Kidney tubule cell (primary cell): Measurements from ENCODE around the gene DOP1B.
"Not testable (repeated sequence)": the region's sequence is repeated elsewhere in the genome, so short reads cannot be mapped to it uniquely, and the experiment has no call there.

ENCODE experiments used
- DNase-seq: peaks from one replicate; pipeline ENCODE4 v3.0.0-alpha.2; 2018; ENCODE audit warnings: low spot score

Gene DOP1B

GRCh38 chr21:36175771-36176565, 19.3 kb downstream of the DOP1B start:
- no peak for DNase-seq

- no peak for DNase-seq
These were observed 21.7 kb downstream of the DOP1B start for GRCh38 chr21:36178349-36178748.

- DNase-seq, result no peak
These were observed 22.5 kb downstream of the DOP1B start for GRCh38 chr21:36179145-36179544.

DNA sequence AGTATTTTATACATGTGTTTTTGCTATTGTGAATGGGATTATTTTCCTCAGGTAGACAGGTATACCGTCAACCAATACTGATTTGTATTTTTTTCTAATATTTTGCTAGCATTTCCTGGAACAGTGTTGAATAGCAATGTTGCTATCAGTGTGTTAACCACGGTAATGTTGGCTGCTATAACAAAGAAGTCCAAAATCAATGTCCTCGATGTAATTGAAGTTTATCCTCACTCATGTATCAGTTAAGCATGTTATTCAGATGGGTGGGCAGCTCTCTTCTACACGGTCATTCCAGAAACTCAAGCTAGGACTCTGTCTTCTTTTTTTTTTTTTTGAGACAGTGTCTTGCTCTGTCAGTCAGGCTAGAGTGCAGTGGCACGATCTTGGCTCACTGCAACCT, 24.3 kb downstream of the DOP1B start:
- DNase-seq, result no peak

GRCh38 chr21:36183144-36183795, 26.6 kb downstream of the DOP1B start:
- DNase-seq, result no peak

DNA sequence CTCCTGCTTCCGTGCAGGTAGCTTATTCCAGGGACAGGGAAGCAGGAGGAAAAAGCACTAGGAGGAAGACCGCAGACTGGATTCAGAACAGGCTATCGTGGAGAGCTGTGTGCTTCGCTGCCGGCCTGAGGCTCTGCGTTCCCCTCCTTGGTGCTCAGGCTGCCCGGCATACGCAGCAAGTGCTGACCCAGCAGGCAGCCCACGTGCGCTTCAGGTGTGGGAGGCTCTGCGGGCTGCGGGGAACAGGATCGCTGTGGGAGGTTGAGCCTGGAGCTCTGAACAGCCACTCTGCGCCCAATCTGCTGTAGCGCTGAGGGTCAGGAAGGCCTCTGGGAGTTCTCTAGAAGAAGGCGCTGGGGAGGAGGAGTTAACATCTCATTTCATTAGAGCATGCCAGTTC, 27.9 kb downstream of the DOP1B start:
- DNase-seq, result no peak

DNA sequence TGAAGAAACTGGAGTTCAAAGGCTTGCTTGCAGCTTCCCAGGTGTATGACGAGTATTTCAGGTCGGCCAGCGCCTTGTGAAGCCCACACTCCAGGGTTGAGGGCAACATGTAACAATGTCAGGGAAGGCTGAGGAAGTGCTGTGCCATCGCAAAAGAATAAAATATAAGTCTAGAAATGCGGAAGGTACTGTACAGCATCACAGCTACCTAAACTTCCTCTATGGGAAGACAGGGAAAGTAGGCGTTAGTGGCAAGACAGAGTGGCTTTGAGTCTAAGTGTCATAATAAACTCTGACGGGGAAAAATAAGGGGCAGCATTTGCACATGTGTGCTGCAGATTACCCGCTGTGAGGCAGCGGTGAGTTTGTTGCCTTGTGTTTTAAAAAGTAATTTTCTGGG, 28.9 kb downstream of the DOP1B start:
- no peak for DNase-seq

GRCh38 chr21:36186081-36186480, 29.5 kb downstream of the DOP1B start:
- DNase-seq, result no peak

- DNase-seq, result no peak
These were observed 30.1 kb downstream of the DOP1B start for GRCh38 chr21:36186506-36187399.

DNA sequence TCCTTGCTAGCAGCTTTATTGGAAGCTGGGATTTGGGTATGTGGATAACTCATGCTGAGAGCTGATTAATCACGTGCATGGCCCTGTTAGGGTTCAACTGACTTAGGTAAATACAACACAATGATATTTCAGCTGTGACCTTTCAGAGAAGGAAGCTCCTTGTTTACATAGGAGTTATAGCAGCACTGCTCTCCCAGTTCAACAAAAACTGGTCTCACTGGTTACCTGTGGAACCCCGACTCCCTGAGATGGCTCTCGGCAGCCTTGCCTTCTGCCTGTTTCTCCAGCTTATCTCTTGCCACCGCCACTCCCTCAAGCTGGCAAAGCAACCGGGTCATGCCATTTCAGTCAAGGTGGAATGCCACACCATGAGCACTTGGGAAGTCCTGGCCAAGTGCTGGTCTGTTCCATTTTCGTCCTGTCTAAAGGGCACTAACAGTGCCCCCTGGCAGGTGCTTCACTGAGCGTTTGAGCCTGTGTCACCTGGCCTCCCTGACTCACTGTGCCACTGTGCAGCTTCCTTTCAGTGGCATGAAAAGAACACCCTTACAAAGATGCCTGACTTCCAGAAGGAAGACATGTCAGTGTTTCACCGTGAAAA, 31.6 kb downstream of the DOP1B start:
- peak; percentile 51 for DNase-seq

- no peak for DNase-seq
These were observed 32.3 kb downstream of the DOP1B start for GRCh38 chr21:36188937-36189336.

DNA sequence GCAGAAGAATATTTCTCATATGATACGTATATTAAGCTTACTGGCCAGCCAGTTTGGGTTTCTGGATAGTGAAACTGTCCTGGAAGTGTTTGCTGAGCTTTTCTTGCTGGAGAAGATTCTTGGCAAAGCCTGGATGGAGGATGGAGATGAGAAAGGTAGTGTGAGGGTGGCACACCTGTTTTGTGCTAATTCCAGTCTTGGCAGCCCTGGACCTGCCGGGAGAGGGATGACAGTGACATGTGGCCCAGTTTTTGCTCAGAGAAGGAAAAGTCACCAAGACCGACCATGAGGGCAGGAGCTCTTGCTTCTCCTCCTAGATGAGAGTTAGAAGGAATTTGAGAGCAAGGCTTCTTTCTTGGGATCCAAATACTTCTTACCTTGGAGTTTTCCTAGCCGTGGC, 34.1 kb downstream of the DOP1B start:
- DNase-seq, result no peak

DNA sequence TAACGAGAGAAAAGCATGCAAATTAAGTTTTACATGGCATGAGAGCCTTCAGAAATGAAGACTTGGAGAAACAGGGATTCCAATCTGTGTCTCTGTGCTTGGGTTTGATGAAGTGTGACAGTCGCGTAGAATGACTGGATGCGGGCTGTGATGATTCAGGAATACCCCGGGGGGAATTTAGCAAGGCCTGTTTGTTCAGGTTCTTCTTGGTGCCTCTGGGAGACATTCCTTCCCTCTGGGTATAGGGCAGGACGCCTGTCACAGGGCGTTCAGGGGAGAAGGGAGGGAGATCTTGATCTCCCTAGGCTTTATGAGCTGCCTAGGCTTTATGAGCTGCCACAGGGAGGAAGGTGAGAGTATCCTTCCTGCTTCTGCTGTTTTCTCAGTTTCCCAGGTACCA, 36.6 kb downstream of the DOP1B start:
- peak; percentile 94 for DNase-seq

DNA sequence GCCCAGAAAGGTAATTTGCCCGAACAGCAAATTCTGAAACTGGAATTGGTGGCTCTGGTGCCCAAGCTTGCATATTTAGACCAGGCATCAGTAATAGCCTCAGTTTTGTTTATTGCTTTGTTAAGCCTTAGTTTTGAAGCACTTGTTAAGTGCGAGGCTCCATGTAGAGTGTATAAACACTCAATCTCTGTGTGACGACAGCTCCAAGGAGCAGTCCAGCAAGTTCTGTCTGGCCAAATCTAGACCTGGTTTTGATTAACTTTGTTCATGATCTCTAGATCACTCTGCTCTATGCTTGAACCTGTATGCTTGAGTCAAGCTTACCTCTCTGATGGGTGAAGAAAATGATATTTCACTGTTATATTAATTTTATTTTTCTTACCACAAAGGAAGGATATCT, 37.4 kb downstream of the DOP1B start:
- DNase-seq, result no peak

- no peak for DNase-seq
These were observed 39.0 kb downstream of the DOP1B start for GRCh38 chr21:36195613-36196012.

DNA sequence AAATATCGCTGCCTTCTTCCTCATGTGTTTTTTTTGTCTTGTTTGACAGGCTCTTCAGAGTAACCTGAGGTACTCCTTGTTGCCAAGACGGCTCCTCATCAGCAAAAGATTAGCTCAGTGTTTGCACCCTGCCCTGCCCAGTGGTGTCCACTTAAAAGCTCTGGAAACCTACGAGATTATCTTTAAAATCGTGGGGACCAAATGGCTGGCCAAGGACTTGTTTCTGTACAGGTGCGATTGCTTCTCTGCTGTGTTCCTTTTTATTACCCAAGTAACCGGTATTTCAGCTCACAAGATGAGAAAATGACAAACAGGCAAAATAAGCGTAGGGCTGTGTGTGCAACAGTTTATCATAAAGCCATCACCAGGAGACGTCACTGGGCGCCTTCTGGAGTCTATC, 42.4 kb downstream of the DOP1B start:
- no peak for DNase-seq

GRCh38 chr21:36199575-36199974, 43.0 kb downstream of the DOP1B start:
- not testable (repeated sequence) for DNase-seq

- no peak for DNase-seq
These were observed 43.5 kb downstream of the DOP1B start for GRCh38 chr21:36200081-36200561.

GRCh38 chr21:36202726-36203602, 46.3 kb downstream of the DOP1B start:
- DNase-seq, result peak; percentile 73

DNA sequence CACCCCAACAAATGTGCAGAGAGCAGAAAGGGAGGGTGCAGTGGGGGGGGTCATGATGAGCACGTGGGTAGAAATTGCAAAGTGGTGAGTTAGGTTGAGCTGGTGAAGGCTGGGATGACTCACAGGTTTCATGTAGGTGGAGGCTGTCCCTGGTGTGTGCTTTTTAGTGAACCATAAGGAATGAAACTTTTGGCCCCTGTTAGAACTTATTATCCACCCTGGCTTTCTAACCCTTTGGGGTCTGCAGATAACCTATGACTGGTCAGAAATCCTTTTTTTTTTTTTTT, 46.9 kb downstream of the DOP1B start:
- peak; percentile 91 for DNase-seq

- DNase-seq, result no peak
These were observed 48.4 kb downstream of the DOP1B start for GRCh38 chr21:36204980-36205379.
